ENCODE measurements around the gene SHROOM1.

The SHROOM1 gene

DNA sequence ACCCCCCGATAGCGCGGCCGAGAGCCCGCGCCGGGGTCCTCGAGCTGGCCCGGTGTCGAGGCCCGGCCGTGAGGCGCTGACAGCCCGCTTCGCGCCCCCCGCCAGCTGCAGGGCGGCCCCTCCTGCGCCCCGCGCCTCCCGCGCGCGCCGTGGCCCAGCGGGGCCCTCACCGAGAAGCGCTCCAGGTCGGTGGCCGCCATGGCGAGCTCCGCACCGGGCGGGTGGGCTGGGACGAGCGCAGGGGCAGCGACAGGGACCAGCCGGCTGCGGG, 53.6 kb downstream of the SHROOM1 start:
- no peak for DNase-seq (ENCODE audit: low spot score)

DNA sequence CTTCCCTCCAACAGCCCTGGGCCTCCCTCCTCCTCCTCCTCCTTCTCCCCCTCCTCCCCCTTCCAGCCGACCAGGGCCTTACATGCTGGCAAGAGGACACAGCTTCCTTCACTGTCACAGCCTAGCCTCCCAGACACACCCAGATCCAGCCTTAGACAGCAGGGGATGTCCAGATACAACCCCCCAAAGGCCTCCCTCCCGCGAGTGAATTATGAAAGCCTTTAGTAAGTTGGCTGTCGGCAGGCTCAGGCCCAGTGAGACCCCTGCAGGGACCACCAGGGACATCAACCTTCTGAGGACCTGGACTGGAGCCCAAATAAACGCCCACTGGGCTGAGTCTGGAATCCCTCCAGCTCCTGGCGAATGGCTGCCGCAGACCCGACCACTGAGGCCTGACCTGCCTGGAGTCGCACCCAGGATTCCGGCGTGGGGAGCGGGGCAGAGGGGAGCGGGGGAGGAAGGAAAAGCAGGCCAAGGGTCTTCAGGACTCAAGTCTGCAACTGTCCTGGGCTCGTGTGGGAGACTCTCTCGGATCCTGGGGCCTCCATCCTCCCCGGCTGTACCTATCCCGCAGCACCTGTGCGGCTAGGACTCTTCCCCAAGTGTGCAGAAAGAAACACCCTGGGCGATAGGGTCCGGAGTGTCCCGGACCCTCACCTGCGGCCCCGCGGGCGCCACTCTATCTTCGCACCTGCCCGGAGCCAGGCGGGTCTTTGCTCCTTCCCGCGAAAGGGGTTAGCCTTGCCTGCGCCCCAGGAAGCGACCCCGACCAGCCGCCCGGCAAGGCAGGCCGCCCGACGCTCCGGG, 54.1 kb downstream of the SHROOM1 start:
- DNase-seq (ENCODE audit: low spot score) = peak; percentile 38

DNA sequence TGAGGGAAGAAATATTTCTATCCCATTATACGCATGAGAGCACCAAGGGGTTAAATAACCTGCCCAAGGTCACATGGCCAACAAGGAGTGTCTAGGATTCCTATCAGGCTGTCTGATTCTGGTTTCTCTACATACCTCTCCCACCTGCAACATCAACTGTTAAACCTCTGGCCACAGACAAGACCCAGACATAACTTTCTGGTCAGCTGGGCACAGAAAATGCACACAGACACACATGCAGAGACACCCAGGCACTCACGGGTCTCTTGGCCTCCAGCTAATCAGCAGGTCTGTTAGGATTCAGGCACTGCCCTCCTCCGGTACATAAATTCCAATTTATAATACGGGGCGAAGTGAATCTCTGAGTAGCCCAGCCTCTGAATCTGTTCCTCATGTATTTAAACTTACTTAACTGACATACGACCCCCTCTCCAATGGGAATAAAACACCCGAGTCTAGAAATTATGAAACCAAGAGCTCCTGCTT, 54.9 kb downstream of the SHROOM1 start:
- DNase-seq (ENCODE audit: low spot score) = peak; percentile 60

DNA sequence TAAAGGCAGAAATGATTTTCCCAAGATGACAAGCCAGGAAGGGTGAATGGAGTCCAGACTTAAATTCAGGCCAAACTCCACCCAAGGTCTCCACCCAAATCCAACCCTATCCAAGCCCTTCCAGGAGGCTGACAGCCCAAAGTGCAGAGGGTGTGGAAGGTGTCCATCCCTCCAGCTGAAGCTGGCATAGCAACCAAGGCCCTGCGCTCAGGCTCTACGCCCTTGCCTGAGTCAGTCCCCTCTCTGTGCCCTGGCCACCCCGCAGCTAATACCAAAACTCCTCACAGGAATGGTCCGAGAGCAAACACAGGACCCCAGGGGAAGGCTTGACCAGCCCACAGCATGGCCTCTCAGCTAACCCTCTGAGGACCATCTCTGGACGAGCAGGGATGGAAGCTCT, 55.6 kb downstream of the SHROOM1 start:
- DNase-seq (ENCODE audit: low spot score) = peak; percentile 27

DNA sequence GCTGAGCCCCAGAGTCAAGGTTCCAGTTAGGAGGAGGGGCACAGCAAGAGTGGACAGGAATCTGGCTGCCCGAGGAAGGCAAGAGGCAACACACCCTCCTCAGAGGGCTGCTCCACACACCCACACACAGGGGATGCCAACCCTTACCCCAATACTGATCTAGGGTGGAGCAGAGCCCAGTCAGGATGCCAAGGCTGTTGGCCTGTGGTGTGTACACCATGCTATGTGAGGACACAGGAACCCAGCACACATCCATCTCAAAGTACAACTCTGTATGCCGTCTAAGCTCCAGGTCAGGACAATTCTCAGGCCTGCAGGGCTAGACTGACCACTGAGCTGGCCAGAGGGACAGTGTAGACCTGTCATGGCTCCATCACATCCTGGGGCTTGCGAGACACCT, 56.0 kb downstream of the SHROOM1 start:
- DNase-seq (ENCODE audit: low spot score) = no peak

DNA sequence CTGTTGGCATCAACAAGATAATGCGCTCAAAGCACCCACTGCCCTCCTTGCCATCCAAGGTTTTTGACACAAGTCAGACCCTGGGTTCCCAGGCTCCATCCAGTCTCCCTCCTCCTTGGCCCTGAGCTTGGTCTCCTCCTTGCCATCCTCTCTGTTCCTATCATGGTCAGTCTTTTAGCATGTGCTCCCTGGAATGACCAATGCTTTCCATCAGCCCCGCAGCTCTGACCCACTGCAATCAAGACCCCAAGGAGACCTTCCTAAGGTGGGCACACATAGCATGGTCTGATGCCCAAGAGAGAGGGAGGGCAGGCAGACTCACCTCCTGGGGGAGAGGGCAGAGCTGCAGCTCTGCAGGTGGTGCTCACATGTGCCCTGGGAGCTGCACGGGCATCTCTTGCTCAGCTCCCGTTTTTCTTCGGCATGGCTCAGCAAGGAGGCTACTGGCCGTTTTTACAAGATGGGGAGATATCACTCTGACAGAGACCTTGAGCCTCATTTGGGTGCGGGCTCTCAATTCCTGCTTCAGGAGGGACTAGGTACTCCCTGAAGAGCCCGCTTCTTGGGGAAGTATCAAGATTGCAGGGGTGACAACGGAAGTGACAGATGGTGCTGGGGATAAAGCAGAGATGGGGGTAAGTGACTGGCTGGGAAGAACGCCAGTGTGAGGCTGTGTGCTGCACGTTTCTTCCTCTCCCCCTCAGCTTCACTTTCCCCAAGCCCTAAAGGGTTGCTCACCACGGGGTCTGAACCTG, 56.7 kb downstream of the SHROOM1 start:
- peak; percentile 62 for DNase-seq (ENCODE audit: low spot score)

DNA sequence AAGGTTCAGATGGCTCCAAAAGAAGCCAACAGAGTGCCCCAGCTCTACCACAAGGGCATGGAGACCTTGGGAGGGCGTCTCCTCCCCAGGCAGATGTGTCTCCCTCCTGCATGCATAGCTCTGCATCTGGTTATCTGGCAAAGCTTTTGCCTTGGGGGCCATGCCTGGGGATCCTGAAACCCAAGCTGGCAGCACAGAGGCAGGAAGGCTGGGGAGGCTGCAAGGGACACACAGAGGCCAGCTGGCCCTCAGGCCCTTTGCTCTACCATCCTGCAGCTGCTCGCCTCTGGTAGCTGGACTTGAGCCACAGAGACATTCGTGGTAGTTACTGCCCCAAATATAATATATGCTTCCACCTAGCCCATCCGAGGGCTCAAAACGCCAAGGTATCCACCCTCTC, 57.3 kb downstream of the SHROOM1 start:
- DNase-seq (ENCODE audit: low spot score) = no peak

DNA sequence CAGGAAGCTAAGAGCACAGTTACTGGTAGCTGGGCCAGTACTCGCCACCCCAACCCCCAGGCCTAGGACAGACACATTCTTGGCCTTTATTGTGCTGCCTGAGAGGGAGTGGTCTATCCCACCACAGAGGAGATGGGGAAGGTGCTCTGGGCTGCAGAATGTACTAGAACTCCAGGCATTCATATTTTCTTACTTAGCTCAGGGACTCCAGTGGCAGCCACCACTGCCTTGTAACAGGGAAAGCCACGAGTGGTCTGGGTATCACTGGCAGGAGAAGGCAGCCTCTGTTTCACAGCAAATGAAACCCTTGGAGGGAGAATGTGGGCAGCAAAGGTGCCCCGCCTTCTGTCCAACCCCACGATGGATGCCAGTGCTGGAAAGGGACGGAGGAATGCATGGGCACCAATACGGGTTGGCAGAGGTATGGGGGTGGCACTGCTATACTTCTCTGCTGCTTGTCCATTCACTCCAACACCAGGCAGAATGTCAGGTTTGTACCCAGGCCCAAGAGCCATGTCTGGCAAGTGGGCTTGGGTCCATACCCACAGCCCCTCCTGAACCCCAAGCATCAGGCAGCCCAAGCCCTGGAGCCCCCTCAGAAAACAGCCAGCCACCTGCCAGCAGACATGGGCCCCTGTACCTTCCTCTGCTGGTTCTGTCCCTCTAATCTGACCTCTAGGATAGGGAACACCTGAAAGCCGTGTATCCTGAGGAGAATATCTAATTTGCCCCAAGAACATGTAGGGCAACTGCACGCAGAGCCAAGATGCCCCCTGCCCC, 58.0 kb downstream of the SHROOM1 start:
- DNase-seq (ENCODE audit: low spot score) = peak; percentile 15

Measured in cerebellar cortex (tissue), 1 donor.